ENCODE results near the gene UBE2O. TPM values are rescaled to one million over a fixed set of nuclear protein-coding genes. Genes with fewer than 3 reads are reported as not detected.

UBE2O gene
- total RNA-seq, 2 donors from 2014 or later: 17.1 to 30.3 TPM

DNA sequence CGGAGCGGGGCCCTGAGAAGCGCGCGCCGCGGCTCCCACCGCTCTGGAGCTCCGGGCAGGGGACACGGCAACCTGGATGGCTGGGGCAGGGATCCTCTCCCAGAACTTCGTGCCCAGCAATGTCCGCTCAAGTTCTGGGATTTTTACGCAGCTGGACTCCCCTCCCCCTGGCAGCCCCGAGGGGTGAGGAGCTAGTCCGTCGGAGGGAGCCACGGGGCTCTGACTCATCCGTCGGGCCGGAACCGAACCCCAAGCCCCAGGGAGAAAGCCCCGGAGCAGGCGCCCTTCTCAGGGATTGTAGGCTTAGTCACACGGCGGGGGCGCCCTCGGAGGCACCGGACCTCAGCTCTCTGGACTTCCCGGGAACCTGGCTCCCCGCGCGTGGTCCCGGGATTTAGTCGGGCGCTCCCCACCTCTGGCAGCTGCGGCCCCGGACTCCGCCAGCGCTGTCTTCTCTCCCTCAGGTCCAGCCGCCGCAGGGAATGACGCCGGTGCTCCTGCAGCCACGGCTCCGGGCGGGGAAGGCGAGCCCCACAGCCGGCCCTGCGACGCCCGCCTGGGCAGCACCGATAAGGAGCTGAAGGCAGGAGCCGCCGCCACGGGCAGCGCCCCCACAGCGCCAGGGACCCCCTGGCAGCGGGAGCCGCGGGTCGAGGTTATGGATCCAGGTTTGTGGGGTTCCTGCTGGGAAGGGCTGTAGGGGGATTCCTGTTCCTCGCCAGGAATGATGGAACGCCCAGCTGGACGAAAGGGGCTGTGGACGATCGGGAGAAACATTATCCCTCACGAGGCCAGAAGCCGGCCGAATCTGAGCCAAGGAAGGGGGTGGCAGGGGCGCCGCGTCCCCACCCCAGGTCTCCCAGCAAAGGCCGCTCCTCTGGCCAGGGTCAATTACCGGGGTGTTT is 67.7 kb downstream of the UBE2O start:
- ATAC-seq (no peak), DNase-seq (peak in 3 of 4 donors; percentile 50 to 58 (median 52))
- Histone ChIP-seq H3K4me3 (peak overlapping the region in 1 of 2 donors; percentile 17), H3K9me3 (no peaks in the 10 kb centered on the region), H3K27ac (peak overlapping the region; percentile 69 to 93 (median 86)), H3K27me3 (no peaks in the 10 kb centered on the region), H3K4me1 (peaks cover 48% of the 10 kb centered on the region), H3K36me3 (replicated peaks in 1 of 2; ENCODE audit: insufficient read depth in 1 of 2, low read depth in 2 of 2) (no peaks in the 10 kb centered on the region)
- intact Hi-C loops (cut with DNase I): no loop called here
- peak in 1 of 3 donors; percentile 14 for TF ChIP-seq POLR2A (IDR thresholded peaks at IDR 0.05)
- TF ChIP-seq, protein P1, sequence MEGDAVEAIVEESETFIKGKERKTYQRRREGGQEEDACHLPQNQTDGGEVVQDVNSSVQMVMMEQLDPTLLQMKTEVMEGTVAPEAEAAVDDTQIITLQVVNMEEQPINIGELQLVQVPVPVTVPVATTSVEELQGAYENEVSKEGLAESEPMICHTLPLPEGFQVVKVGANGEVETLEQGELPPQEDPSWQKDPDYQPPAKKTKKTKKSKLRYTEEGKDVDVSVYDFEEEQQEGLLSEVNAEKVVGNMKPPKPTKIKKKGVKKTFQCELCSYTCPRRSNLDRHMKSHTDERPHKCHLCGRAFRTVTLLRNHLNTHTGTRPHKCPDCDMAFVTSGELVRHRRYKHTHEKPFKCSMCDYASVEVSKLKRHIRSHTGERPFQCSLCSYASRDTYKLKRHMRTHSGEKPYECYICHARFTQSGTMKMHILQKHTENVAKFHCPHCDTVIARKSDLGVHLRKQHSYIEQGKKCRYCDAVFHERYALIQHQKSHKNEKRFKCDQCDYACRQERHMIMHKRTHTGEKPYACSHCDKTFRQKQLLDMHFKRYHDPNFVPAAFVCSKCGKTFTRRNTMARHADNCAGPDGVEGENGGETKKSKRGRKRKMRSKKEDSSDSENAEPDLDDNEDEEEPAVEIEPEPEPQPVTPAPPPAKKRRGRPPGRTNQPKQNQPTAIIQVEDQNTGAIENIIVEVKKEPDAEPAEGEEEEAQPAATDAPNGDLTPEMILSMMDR (IDR thresholded peaks at IDR 0.05): no peak
- whole genome bisulfite sequencing, 2 donors: 0 to 3% methylated on average over 1 to 74 of the region's 74 CpGs

DNA sequence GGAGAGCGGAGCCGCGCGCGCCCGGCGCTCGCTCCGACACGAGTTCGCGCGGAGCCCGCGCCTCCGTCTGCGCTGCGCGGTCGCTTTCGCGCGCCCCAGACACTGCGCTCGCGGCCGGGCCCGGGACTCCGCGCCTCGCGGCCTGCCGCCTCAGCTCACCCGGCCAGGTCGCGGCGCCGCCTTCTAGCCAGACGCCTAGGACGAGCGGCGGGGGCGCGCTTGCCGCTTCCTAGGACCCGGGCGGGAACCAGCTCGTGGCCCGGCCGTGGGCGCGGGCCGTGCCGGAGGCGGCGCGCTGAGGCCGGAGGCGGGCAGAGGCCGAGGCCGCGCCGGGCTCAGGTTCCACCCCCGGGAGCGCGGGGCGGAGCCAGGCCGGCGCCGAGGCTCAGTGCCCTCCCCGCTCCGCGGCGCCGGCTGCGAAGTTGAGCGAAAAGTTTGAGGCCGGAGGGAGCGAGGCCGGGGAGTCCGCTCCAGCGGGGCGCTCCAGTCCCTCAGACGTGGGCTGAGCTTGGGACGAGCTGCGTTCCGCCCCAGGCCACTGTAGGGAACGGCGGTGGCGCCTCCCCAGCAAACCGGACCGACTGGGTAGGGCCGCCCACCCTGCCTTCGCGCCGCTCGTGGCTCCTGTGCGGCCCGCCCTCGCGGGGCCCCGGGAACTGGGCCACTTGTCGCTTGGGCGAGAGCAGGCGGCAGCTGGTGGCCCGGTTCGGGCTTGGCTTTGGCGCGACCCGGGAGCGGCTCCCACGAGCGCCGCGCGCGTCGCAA is 68.5 kb downstream of the UBE2O start, which contains the start of gene SPHK1:
TSS of gene SPHK1 (plus strand) at position 388 of the 765 bp plus-strand sequence. CDS start 1,036 bp downstream, outside the sequence.
- WGBS, 2 donors: 1% methylated on average over 106 of the region's 118 CpGs; no CpG with 5 or more reads in 1 of the 2 donors
- Histone ChIP-seq H3K27ac (peak within 1 kb of the TSS; percentile 69 to 93 (median 86)), H3K4me3 (peak within 1 kb of the TSS; percentile 34 to 56), H3K4me1 (peaks cover 48% of the 10 kb centered on the region), H3K36me3 (replicated peaks in 1 of 2; ENCODE audit: insufficient read depth in 1 of 2, low read depth in 2 of 2) (no peaks in the 10 kb centered on the region), H3K27me3 (no peaks in the 10 kb centered on the region), H3K9me3 (no peaks in the 10 kb centered on the region)
- intact Hi-C loops (cut with DNase I): no loop called here
- DNase-seq (peak; percentile 69 to 77 (median 72)), ATAC-seq (peak; percentile 76)
- TF ChIP-seq, protein P1 (IDR thresholded peaks at IDR 0.05): no peak
- peak; percentile 7 to 65 (median 42) for TF ChIP-seq POLR2A (IDR thresholded peaks at IDR 0.05)

DNA sequence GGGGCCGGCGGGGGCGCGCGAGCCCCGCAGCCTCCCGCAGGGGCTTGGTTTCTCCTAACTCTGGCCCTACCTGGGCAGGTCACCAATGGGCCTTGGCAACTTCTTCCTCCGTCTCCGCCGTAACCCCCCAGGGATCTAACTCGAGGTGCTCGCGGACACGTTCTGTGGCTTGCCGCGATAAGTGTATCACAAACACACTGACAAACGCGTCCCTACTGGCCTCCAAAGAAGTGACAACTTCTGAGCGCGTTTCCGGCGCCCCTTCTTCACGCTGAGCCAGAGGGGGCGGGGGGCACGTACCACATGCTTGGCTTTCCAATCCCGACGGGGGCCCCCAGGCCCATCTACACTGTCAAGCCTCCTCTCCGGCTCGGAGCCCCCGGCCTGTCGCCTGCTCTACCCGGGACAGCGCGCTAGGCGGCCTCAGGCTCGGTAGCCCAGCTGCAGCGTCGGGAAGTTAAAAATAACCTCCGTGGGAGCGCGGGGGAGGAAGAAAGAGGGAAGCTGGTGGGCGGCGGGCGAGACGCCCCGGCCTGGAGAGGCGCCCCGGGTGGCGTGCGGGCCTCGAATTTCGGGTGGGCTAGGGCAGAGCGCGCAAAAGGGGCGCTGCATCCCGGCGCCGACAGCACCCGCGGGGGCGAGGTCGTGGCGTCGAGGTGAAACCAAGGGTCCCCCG is 69.3 kb downstream of the UBE2O start:
- Histone ChIP-seq H3K36me3 (replicated peaks in 1 of 2; ENCODE audit: insufficient read depth in 1 of 2, low read depth in 2 of 2) (no peaks in the 10 kb centered on the region), H3K9me3 (no peaks in the 10 kb centered on the region), H3K27ac (peak overlapping the region; percentile 66 to 93 (median 86)), H3K4me1 (peaks cover 42% of the 10 kb centered on the region), H3K27me3 (no peaks in the 10 kb centered on the region), H3K4me3 (peak overlapping the region; percentile 34 to 56)
- intact Hi-C loops (cut with DNase I): no loop called here
- ATAC-seq (peak; percentile 19), DNase-seq (peak; percentile 42 to 49 (median 46))
- TF ChIP-seq, protein P1 (IDR thresholded peaks at IDR 0.05): peak in 4 of 7 experiments; percentile 16 to 50 (median 33)
- TF ChIP-seq POLR2A (IDR thresholded peaks at IDR 0.05): no peak
- 0 to 1% methylated on average over 19 to 64 of the region's 65 CpGs for WGBS, 2 donors

DNA sequence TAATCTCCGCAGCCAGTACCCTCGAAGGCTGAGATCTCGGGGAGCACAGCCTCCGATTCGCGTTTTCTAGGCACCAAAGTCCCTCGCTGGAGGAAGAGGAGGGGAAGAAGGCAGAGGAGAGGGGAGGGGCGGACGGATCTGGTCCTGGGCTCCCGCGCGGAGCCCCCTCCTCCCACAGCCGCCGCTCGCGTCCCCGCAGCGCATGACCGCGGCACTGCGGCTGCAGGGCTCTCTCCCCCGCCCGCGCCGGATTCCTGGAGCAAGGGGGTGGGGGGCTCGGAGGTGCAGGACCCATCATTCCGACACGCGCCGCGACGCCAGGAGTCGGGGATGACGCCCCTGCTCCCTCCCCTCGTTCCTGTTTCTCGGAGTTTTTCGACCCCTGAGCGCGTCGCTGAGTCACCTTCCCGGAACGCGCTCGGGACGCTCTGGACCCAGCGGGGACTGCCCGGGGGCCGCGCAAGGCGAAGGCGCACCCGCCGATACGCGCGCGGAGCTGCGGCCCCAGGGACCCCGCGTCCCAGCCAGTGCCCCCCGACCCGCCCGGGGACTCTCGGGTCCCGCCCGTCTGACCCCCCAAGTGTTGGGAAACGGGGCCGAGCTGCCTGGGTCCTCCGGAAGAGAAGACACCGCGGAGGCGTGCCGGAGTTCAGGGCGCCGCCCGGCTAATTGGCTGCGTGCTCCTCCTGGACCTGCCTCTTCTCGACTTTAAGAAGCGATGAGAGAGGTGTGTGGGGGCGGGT is 70.0 kb downstream of the UBE2O start:
- H3K36me3 ChIP-seq (replicated peaks in 1 of 2; ENCODE audit: insufficient read depth in 1 of 2, low read depth in 2 of 2): no peaks in the 10 kb centered on the region
- H3K27ac ChIP-seq: peak overlapping the region; percentile 66 to 93 (median 86)
- H3K27me3 ChIP-seq: no peaks in the 10 kb centered on the region
- peak overlapping the region; percentile 28 to 56 for H3K4me3 ChIP-seq
- TF ChIP-seq POLR2A (IDR thresholded peaks at IDR 0.05): peak in 2 of 3 donors; percentile 35 to 52
- TF ChIP-seq, protein P1 (IDR thresholded peaks at IDR 0.05): no peak
- peaks cover 41% of the 10 kb centered on the region for H3K4me1 ChIP-seq
- DNase-seq (peak; percentile 40 to 59 (median 47)), ATAC-seq (peak; percentile 18)
- 1% methylated on average over 73 of the region's 80 CpGs; no CpG with 5 or more reads in 1 of the 2 donors for WGBS, 2 donors
- intact Hi-C loops (cut with DNase I): no loop called here
- no peaks in the 10 kb centered on the region for H3K9me3 ChIP-seq

Measured in body of pancreas (tissue), 4 donors.